AG10803 (cell line): Measurements from ENCODE around the gene GLMN.

Source experiments
- DNase-seq: peaks from one replicate; pipeline ENCODE4 v3.0.0; 2010; ENCODE audit warnings: low read depth
- H3K4me3 ChIP-seq: 2 replicates; pipeline ENCODE4 v1.5.1; 2011; ENCODE audit warnings: mild to moderate bottlenecking, low read length, control low read depth
- TF ChIP-seq, protein P1 (sequence below): conservative IDR thresholded peaks from 2 replicates; pipeline ENCODE4 v1.5.1; 2011; ENCODE audit warnings: mild to moderate bottlenecking, low read length, control low read depth, inconsistent platforms

GLMN gene

GRCh38 chr1:92298573-92299476, at the start of gene GLMN, which contains the start of gene RPAP2:
Gene GLMN, minus strand, starts transcription at chr1:92298987. Its CDS starts 988 bp downstream, at chr1:92297999.
Gene RPAP2, plus strand, starts transcription at chr1:92299059. Its CDS starts 15 bp downstream, at chr1:92299074.
- peak; percentile 84 for DNase-seq
- peak within 1 kb of the TSS; percentile 72 for H3K4me3 ChIP-seq
- TF ChIP-seq, protein P1, sequence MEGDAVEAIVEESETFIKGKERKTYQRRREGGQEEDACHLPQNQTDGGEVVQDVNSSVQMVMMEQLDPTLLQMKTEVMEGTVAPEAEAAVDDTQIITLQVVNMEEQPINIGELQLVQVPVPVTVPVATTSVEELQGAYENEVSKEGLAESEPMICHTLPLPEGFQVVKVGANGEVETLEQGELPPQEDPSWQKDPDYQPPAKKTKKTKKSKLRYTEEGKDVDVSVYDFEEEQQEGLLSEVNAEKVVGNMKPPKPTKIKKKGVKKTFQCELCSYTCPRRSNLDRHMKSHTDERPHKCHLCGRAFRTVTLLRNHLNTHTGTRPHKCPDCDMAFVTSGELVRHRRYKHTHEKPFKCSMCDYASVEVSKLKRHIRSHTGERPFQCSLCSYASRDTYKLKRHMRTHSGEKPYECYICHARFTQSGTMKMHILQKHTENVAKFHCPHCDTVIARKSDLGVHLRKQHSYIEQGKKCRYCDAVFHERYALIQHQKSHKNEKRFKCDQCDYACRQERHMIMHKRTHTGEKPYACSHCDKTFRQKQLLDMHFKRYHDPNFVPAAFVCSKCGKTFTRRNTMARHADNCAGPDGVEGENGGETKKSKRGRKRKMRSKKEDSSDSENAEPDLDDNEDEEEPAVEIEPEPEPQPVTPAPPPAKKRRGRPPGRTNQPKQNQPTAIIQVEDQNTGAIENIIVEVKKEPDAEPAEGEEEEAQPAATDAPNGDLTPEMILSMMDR, result peak; percentile 10; the same call in 1 of the 2 replicates

DNA sequence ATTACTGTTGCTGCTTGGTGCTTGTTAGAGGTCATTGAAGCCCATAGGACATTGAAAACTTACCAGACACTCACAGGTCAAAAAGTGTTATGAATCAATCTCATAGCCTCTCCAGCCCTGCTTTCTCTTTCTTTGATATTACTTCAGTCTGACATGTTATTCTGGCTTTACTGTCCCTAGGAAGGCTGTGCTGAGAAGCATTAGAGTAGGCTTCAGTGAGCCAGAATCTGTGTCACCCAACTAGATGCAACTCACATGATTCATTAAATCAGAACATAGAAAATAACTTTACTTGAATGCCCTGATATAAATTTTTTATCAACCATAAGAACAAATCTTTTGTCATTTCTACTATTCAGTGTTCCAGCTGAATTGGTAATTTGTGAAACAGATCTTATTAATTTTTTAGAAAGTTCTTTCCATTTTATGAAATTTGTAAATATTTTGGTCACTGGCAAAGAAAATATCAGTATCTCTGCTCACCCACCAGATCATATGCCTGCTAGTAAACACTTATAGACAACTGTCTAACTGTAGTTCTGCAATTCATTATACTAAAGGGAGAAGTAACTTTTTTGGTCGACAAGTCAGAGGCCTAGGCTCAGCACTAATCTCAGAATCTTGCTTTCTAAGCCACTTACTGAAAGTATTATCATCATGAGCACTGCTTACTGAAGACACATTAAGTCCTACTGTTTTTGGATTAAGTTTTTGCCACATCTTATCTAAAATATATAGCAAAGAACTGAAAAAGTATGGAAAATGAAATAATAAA, 48.3 kb upstream of the GLMN start:
- H3K4me3 ChIP-seq, result no peak overlapping the region
- TF ChIP-seq, protein P1, result no peak
- no peak for DNase-seq

GRCh38 chr1:92343061-92343460, 44.3 kb upstream of the GLMN start:
- DNase-seq, result no peak
- TF ChIP-seq, protein P1, result no peak
- H3K4me3 ChIP-seq, result no peak overlapping the region

GRCh38 chr1:92342401-92342800, 43.6 kb upstream of the GLMN start:
- DNase-seq, result no peak
- no peak overlapping the region for H3K4me3 ChIP-seq
- TF ChIP-seq, protein P1, result no peak

GRCh38 chr1:92340154-92340553, 41.4 kb upstream of the GLMN start:
- H3K4me3 ChIP-seq, result no peak overlapping the region
- TF ChIP-seq, protein P1, result no peak
- DNase-seq, result no peak

- DNase-seq, result no peak
- no peak overlapping the region for H3K4me3 ChIP-seq
- TF ChIP-seq, protein P1, result no peak
Measured at GRCh38 chr1:92333668-92334067, 34.9 kb upstream of the GLMN start.
